ENCODE data around the gene WDR46. TPM values are rescaled to one million over a fixed set of nuclear protein-coding genes. Genes with fewer than 3 reads are reported as not detected.
A peak's percentile ranks its signal among the peaks of the same experiment; 100 is the strongest.

WDR46 gene
- total and polyA plus RNA-seq, 2 of the 13 experiments (the other 11 are each of a cell fraction or from before 2014, with no cell fraction given), result 47.4 to 105 TPM

DNA sequence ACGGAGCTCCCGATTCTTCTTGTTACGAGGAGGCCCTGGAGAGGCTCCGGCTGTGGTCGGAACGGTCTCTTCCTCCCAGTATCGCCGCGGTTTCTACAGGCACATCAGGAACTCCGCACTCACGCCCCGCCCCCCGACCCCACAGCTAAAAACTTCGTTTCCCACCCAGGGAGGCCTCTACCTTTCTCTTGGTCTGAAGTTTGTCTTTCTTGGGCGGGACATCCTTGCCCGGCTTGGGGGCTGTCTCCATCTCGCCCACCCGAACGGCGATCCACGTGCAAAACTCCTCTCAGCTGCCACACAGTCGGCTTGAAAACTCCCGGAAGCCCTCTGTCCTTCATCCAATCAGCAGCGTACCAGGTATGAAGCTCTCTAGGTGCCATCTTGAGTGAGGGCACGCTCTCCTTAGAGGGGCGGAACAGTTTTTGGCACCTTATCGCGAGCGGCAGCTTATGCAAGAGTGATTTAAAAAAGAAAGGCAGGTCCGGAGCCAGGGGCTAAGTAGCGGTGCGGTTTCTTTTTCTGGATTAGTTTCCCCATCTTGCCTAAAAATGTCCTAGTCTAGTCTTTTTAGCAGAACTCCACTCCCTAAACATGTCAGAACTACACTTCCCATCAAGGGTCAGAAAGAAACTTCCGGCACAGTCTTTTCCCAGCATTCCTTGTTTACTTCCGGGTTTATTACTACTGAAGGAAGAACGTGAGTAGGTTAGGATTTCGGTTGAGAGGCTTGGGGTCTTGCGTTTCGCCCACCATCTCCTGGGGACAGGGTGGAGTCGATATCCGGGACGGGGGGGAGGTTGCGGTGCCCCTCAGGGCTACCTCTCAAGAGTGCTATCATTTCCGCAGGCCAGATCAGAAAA is at the start of gene WDR46, which contains the start of gene PFDN6 (continued):
- TF ChIP-seq, protein P1, sequence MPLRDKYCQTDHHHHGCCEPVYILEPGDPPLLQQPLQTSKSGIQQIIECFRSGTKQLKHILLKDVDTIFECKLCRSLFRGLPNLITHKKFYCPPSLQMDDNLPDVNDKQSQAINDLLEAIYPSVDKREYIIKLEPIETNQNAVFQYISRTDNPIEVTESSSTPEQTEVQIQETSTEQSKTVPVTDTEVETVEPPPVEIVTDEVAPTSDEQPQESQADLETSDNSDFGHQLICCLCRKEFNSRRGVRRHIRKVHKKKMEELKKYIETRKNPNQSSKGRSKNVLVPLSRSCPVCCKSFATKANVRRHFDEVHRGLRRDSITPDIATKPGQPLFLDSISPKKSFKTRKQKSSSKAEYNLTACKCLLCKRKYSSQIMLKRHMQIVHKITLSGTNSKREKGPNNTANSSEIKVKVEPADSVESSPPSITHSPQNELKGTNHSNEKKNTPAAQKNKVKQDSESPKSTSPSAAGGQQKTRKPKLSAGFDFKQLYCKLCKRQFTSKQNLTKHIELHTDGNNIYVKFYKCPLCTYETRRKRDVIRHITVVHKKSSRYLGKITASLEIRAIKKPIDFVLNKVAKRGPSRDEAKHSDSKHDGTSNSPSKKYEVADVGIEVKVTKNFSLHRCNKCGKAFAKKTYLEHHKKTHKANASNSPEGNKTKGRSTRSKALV (CRISPR knock-in tag; IDR thresholded peaks at IDR 0.05), result no peak
- TF ChIP-seq HHEX (CRISPR knock-in tag; IDR thresholded peaks at IDR 0.05) (no peak), ZNF780A (CRISPR knock-in tag; IDR thresholded peaks at IDR 0.05) (0 out of 2 replicates have a peak, but pooled peaks have one; percentile 56), ZNF362 (CRISPR knock-in tag; IDR thresholded peaks at IDR 0.05; ENCODE audit: borderline replicate concordance) (no peak), ZNF572 (CRISPR knock-in tag; IDR thresholded peaks at IDR 0.05) (no peak; the same call in 1 of the 2 replicates), MAFF (IDR thresholded peaks at IDR 0.05; ENCODE audit: low read depth, low read length) (0 out of 2 replicates have a peak, but pooled peaks have one; percentile 4), ZHX1 (CRISPR knock-in tag; IDR thresholded peaks at IDR 0.05; ENCODE audit: low read depth) (no peak), SNRNP70 (IDR thresholded peaks at IDR 0.05; ENCODE audit: low read depth, low read length) (no peak), EHMT2 (IDR thresholded peaks at IDR 0.05; ENCODE audit: borderline replicate concordance, low read depth, low read length) (no peak; the same call in 1 of the 2 replicates), ZNF782 (CRISPR knock-in tag; IDR thresholded peaks at IDR 0.05; ENCODE audit: borderline replicate concordance) (no peak), ZNF589 (CRISPR knock-in tag; conservative IDR thresholded peaks at IDR 0.05) (no peak), ELK4 (CRISPR knock-in tag; IDR thresholded peaks at IDR 0.05; ENCODE audit: borderline replicate concordance) (no peak)
- TF ChIP-seq, protein P2, sequence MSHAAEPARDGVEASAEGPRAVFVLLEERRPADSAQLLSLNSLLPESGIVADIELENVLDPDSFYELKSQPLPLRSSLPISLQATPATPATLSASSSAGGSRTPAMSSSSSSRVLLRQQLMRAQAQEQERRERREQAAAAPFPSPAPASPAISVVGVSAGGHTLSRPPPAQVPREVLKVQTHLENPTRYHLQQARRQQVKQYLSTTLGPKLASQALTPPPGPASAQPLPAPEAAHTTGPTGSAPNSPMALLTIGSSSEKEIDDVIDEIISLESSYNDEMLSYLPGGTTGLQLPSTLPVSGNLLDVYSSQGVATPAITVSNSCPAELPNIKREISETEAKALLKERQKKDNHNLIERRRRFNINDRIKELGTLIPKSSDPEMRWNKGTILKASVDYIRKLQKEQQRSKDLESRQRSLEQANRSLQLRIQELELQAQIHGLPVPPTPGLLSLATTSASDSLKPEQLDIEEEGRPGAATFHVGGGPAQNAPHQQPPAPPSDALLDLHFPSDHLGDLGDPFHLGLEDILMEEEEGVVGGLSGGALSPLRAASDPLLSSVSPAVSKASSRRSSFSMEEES (CRISPR knock-in tag; IDR thresholded peaks at IDR 0.05), result no peak
- TF ChIP-seq, protein P3, sequence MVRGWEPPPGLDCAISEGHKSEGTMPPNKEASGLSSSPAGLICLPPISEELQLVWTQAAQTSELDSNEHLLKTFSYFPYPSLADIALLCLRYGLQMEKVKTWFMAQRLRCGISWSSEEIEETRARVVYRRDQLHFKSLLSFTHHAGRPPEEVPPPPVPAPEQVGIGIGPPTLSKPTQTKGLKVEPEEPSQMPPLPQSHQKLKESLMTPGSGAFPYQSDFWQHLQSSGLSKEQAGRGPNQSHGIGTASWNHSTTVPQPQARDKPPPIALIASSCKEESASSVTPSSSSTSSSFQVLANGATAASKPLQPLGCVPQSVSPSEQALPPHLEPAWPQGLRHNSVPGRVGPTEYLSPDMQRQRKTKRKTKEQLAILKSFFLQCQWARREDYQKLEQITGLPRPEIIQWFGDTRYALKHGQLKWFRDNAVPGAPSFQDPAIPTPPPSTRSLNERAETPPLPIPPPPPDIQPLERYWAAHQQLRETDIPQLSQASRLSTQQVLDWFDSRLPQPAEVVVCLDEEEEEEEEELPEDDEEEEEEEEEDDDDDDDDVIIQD (CRISPR knock-in tag; IDR thresholded peaks at IDR 0.05; ENCODE audit: low read depth), result no peak
- TF ChIP-seq, protein P4, sequence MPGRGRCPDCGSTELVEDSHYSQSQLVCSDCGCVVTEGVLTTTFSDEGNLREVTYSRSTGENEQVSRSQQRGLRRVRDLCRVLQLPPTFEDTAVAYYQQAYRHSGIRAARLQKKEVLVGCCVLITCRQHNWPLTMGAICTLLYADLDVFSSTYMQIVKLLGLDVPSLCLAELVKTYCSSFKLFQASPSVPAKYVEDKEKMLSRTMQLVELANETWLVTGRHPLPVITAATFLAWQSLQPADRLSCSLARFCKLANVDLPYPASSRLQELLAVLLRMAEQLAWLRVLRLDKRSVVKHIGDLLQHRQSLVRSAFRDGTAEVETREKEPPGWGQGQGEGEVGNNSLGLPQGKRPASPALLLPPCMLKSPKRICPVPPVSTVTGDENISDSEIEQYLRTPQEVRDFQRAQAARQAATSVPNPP (CRISPR knock-in tag; IDR thresholded peaks at IDR 0.05), result no peak
